GM06990 (cell line): ENCODE data around the gene LPIN1.
"Not testable (repeated sequence)": the region's sequence is repeated elsewhere in the genome, so short reads cannot be mapped to it uniquely, and the experiment has no call there.

Source experiments
- DNase-seq: peaks from one replicate; pipeline ENCODE4 v3.0.0-alpha.2; 2011; ENCODE audit not compliant: insufficient read length; ENCODE audit errors: extremely low read depth
- H3K27me3 ChIP-seq: replicated peaks from 2 replicates; pipeline ENCODE4 v1.6.0; 2011; ENCODE audit warnings: low read length; ENCODE audit not compliant: control insufficient read depth, insufficient read depth
- H3K36me3 ChIP-seq: 2 replicates; pipeline ENCODE4 v1.5.1; 2011; ENCODE audit warnings: low read length; ENCODE audit not compliant: control insufficient read depth, insufficient read depth
- H3K4me3 ChIP-seq: replicated peaks from 2 replicates; pipeline ENCODE4 v1.5.1; 2011; ENCODE audit warnings: low read depth, mild to moderate bottlenecking, control low read depth, low read length
- CTCF ChIP-seq: IDR thresholded peaks from 2 replicates; pipeline ENCODE4 v1.5.1; 2011; ENCODE audit warnings: low read length, control low read depth, mild to moderate bottlenecking, inconsistent platforms; ENCODE audit not compliant: insufficient read depth, poor library complexity, severe bottlenecking

Gene LPIN1

DNA sequence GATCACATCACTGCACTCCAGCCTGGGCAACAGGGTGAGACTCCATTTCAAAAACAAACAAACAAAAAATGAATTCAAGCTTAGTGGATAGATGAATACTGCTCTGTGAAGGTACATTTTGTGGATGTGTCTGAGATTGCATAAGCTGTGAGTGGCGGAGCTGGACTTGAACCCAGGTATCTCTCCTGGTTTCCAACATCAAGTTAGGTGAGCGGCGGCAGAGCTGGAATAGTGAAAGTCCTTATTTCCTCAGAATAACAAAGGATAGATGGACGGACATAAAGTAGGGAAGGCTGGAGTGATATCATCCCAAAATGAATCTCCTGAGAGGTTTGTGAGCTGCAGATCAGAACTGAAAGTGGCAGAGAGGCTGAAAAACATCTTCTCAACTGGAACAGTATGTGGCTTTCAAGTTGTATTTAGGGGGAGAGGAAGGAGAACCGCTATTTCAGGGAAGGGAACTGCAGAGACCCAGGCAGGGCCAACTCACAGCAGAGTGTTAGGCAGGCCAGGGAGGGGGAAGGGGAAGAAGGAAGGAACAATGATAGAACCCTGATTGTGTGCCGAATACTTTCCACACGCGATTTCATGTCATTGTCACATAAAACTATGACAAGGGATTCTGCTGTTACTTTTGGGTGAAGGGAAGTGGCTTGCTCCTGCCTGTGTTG lies 106.2 kb downstream of the LPIN1 start:
- no peak for DNase-seq
- H3K4me3 ChIP-seq: no peak overlapping the region
- H3K36me3 ChIP-seq: no peaks in the 10 kb centered on the region
- TF ChIP-seq CTCF: no peak
- no peaks in the 10 kb centered on the region for H3K27me3 ChIP-seq

GRCh38 chr2:11853197-11853588 lies 106.8 kb downstream of the LPIN1 start:
- no peak for TF ChIP-seq CTCF
- Histone ChIP-seq H3K4me3 (no peak overlapping the region), H3K27me3 (no peaks in the 10 kb centered on the region), H3K36me3 (no peaks in the 10 kb centered on the region)
- no peak for DNase-seq

DNA sequence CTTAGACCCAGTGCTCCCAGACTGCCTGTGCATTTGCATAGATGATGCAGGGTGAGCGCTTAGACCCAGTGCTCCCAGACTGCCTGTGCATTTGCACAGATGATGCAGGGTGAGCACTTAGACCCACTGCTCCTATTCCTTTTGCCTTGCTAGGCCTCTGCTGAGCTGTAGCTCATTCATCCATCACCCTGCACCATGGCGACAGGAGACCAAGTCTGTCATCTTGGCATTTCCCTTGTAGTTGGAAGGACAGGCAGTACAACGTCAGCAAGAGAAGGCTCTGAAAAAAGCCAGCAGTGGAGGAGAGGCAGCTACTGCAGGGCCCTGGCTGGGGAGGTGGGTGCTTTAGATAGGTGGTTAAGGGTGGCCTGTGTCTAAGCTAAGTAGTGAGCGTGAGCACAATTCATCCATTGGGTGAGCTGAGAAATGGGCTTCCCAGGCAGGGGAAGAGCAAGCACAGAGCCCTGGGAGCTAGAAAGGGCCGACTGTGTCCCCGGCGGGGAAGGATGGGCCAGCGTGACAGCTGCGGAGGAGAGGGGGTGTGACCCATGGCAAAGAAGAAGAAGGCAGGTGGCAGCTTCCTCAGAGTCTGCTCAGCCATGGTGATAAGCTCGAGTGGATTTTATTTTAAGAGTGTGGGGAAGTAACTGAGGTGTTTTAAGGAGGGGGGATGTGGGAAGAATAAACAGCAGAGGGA lies 108.8 kb downstream of the LPIN1 start:
- Histone ChIP-seq H3K27me3 (no peaks in the 10 kb centered on the region), H3K4me3 (no peak overlapping the region), H3K36me3 (no peaks in the 10 kb centered on the region)
- no peak for DNase-seq
- TF ChIP-seq CTCF: no peak

GRCh38 chr2:11856095-11856494 lies 109.7 kb downstream of the LPIN1 start:
- no peaks in the 10 kb centered on the region for H3K27me3 ChIP-seq
- no peaks in the 10 kb centered on the region for H3K36me3 ChIP-seq
- no peak for TF ChIP-seq CTCF
- DNase-seq: no peak
- no peak overlapping the region for H3K4me3 ChIP-seq

DNA sequence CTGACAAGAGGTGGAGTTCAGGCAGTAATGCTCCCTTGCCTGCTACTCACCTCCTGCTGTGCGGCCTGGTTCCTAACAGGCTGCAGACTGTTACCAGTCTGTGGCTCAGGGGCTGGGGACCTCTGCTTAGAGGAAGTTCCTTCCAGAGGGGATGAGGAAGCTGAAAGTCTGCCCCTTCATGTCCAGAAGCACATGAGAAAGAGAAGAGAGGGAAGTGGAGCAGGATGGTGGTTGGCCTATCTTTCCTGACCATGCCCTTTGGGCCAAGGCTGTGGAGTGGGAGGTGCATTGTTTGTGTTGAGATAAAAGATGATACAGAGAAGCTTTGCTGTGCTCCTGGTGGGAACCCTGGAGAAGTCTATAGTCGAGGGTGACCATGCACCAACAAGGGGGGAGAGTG lies 112.5 kb downstream of the LPIN1 start:
- no peaks in the 10 kb centered on the region for H3K27me3 ChIP-seq
- no peak for DNase-seq
- no peak overlapping the region for H3K4me3 ChIP-seq
- TF ChIP-seq CTCF: no peak
- H3K36me3 ChIP-seq: no peaks in the 10 kb centered on the region

- H3K36me3 ChIP-seq, H3K4me3 ChIP-seq, DNase-seq, H3K27me3 ChIP-seq: not testable (repeated sequence)
Measured at GRCh38 chr2:11859975-11860374, 113.5 kb downstream of the LPIN1 start.
